H1 (cell line): ENCODE results near the gene MYBPH. TPM values are rescaled to one million over a fixed set of nuclear protein-coding genes. Genes with fewer than 3 reads are reported as not detected.

Source experiments
- CTCF ChIA-PET: fragments of 300-600 bp; sonication (Branson Sonifier 250); formaldehyde crosslinking; loops from one replicate; lab custom pipeline; 2021; ENCODE audit not compliant: partially characterized antibody; lab: Charles Lee
- POLR2A ChIA-PET: fragments of 300-600 bp; sonication (Branson Sonifier 250); formaldehyde crosslinking; loops from one replicate; lab custom pipeline; 2021; ENCODE audit warnings: inconsistent platforms; ENCODE audit not compliant: partially characterized antibody; lab: Charles Lee
- DNase-seq, 2 experiments: peaks; one replicate each; pipeline versions ENCODE4 v3.0.0 to v3.0.0-alpha.2; 2010 to 2022; ENCODE audit warnings: low spot score in 2 of 2, low read depth in 1 of 2, mixed read lengths in 1 of 2
- FAIRE-seq: peaks from 2 replicates; lab custom pipeline; 2011; peaks lifted over from hg19 to GRCh38; lab: Jason Lieb, UNC
- H2AFZ ChIP-seq: 2 replicates; pipeline ENCODE4 v1.8.1; 2012; ENCODE audit warnings: low read length, inconsistent platforms
- H2AK5ac ChIP-seq: 2 replicates; pipeline ENCODE4 v1.6.1; 2013; ENCODE audit warnings: low read depth, low read length
- H2BK120ac ChIP-seq: replicated peaks from 2 replicates; pipeline ENCODE3; 2013; ENCODE audit warnings: low read depth, low read length, inconsistent platforms
- H2BK12ac ChIP-seq: 2 replicates; pipeline ENCODE4 v1.6.1; 2013; ENCODE audit warnings: low read depth, low read length
- H2BK15ac ChIP-seq: 2 replicates; pipeline ENCODE4 v1.6.1; 2013; ENCODE audit warnings: low read length
- H2BK20ac ChIP-seq: 2 replicates; pipeline ENCODE4 v1.6.1; 2013; ENCODE audit warnings: low read length
- H2BK5ac ChIP-seq: 2 replicates; pipeline ENCODE4 v1.6.1; 2013; ENCODE audit warnings: low read depth, low read length
- H3K14ac ChIP-seq: 2 replicates; pipeline ENCODE4 v1.6.1; 2013; ENCODE audit warnings: inconsistent platforms; ENCODE audit not compliant: insufficient read length
- H3K18ac ChIP-seq: 2 replicates; pipeline ENCODE4 v1.6.1; 2013; ENCODE audit warnings: low read length; ENCODE audit errors: extremely low read depth
- H3K23ac ChIP-seq: 2 replicates; pipeline ENCODE4 v1.6.1; 2013; ENCODE audit warnings: inconsistent platforms; ENCODE audit not compliant: insufficient read length
- H3K23me2 ChIP-seq: 2 replicates; pipeline ENCODE4 v1.6.1; 2013; ENCODE audit warnings: low read depth, low read length
- H3K27ac ChIP-seq: 2 replicates; pipeline ENCODE4 v1.6.1; 2011; ENCODE audit warnings: low read depth, low read length, inconsistent platforms
- H3K27me3 ChIP-seq, 4 experiments: replicated peaks in 1 of 4; 1 replicate in 1 of 4; 2 replicates in 3 of 4; pipeline versions ENCODE4 v1.6.1 to v1.8.1; 2011 to 2013; ENCODE audit warnings: low read length in 3 of 4, mild to moderate bottlenecking in 3 of 4, inconsistent platforms in 2 of 4, mixed read lengths in 2 of 4, moderate library complexity in 1 of 4; ENCODE audit not compliant: control insufficient read depth in 3 of 4, insufficient read depth in 3 of 4; ENCODE audit errors: extremely low read depth in 1 of 4
- H3K36me3 ChIP-seq, 4 experiments: 2 replicates each; pipeline versions ENCODE4 v1.6.1 to v1.8.1; 2011 to 2013; ENCODE audit warnings: mild to moderate bottlenecking in 4 of 4, low read length in 3 of 4, moderate library complexity in 2 of 4, control low read depth in 1 of 4, inconsistent platforms in 1 of 4; ENCODE audit not compliant: insufficient read depth in 4 of 4, control insufficient read depth in 2 of 4
- H3K4ac ChIP-seq: replicated peaks from 2 replicates; pipeline ENCODE3; 2013; ENCODE audit warnings: low read length, low read depth, mixed read lengths, inconsistent platforms; ENCODE audit not compliant: insufficient read length
- H3K4me1 ChIP-seq, 4 experiments: replicated peaks in 1 of 4; 1 replicate in 1 of 4; 2 replicates in 3 of 4; pipeline versions ENCODE4 v1.6.1 to v1.8.1; 2011 to 2013; ENCODE audit warnings: low read length in 3 of 4, inconsistent platforms in 2 of 4, mixed read lengths in 1 of 4; ENCODE audit not compliant: insufficient read depth in 4 of 4, control insufficient read depth in 3 of 4
- H3K4me2 ChIP-seq, 2 experiments: 2 replicates each; pipeline versions ENCODE4 v1.6.1 to v1.8.1; 2011 to 2013; ENCODE audit warnings: low read depth in 2 of 2, low read length in 2 of 2, control low read depth in 1 of 2, inconsistent platforms in 1 of 2, mild to moderate bottlenecking in 1 of 2; ENCODE audit not compliant: insufficient read depth in 1 of 2
- H3K4me3 ChIP-seq, 4 experiments: fragments of 200-600, 300-600 bp in 1 of 4; sonication (generic), shearing (Covaris generic), sonication (Bioruptor Twin) in 1 of 4; 2 replicates each; pipeline versions ENCODE4 v1.5.1 to v1.8.1; 2011 to 2016; ENCODE audit warnings: low read length in 4 of 4, low read depth in 3 of 4, control low read depth in 2 of 4, inconsistent platforms in 2 of 4, mild to moderate bottlenecking in 2 of 4, mixed read lengths in 1 of 4, moderate library complexity in 1 of 4; ENCODE audit not compliant: insufficient read depth in 2 of 4; ENCODE audit errors: extremely low read depth in 1 of 4
- H3K56ac ChIP-seq: replicated peaks from 2 replicates; pipeline ENCODE3; 2013; ENCODE audit warnings: low read depth, mild to moderate bottlenecking, mixed read lengths, low read length, inconsistent platforms; ENCODE audit not compliant: insufficient read length
- H3K79me1 ChIP-seq: 2 replicates; pipeline ENCODE4 v1.6.1; 2013; ENCODE audit warnings: low read depth, low read length, control low read depth
- H3K79me2 ChIP-seq, 2 experiments: 2 replicates each; pipeline versions ENCODE4 v1.6.1 to v1.8.1; 2012 to 2013; ENCODE audit warnings: low read length in 2 of 2, mild to moderate bottlenecking in 2 of 2, inconsistent platforms in 1 of 2; ENCODE audit not compliant: insufficient read depth in 2 of 2, control insufficient read depth in 1 of 2
- H3K9ac ChIP-seq, 4 experiments: replicated peaks in 1 of 4; 1 replicate in 1 of 4; 2 replicates in 3 of 4; pipeline versions ENCODE4 v1.6.1 to v1.8.1; 2011 to 2013; ENCODE audit warnings: low read depth in 3 of 4, low read length in 3 of 4, control low read depth in 2 of 4, mild to moderate bottlenecking in 2 of 4, moderate library complexity in 2 of 4, inconsistent platforms in 1 of 4; ENCODE audit errors: extremely low read depth in 1 of 4
- H3K9me3 ChIP-seq, 2 experiments: 2 replicates each; pipeline versions ENCODE4 v1.6.1 to v1.8.1; 2012 to 2013; ENCODE audit warnings: mild to moderate bottlenecking in 2 of 2, moderate library complexity in 2 of 2, control low read depth in 1 of 2, inconsistent platforms in 1 of 2, low read depth in 1 of 2, low read length in 1 of 2, mixed read lengths in 1 of 2; ENCODE audit not compliant: insufficient read depth in 2 of 2
- H4K20me1 ChIP-seq, 2 experiments: replicated peaks in 1 of 2; 2 replicates each; pipeline versions ENCODE3 to v1.8.1; 2011 to 2013; ENCODE audit warnings: inconsistent platforms in 2 of 2, low read length in 2 of 2, mild to moderate bottlenecking in 1 of 2; ENCODE audit not compliant: insufficient read depth in 2 of 2, control insufficient read depth in 1 of 2
- H4K5ac ChIP-seq: 2 replicates; pipeline ENCODE4 v1.6.1; 2013; ENCODE audit warnings: low read length, low read depth, mixed read lengths, inconsistent platforms; ENCODE audit not compliant: insufficient read length
- H4K8ac ChIP-seq: 2 replicates; pipeline ENCODE4 v1.8.0; 2013; ENCODE audit warnings: mild to moderate bottlenecking, moderate library complexity, low read length, inconsistent platforms; ENCODE audit not compliant: insufficient read depth; ENCODE audit errors: extremely low read depth
- H4K91ac ChIP-seq: replicated peaks from 2 replicates; pipeline ENCODE3; 2013; ENCODE audit warnings: low read length, mixed read lengths, inconsistent platforms; ENCODE audit not compliant: insufficient read length
- BACH1 ChIP-seq: IDR thresholded peaks from 2 replicates; pipeline ENCODE4 v1.6.1; 2012; ENCODE audit warnings: low read length, improper control_type of control experiment
- CBX8 ChIP-seq: fragments of 300-800, 300-1000 bp; sonication (generic); IDR thresholded peaks from 2 replicates; pipeline ENCODE4 v1.7.1; 2016; ENCODE audit warnings: low read depth, low read length, borderline replicate concordance
- EZH2 ChIP-seq: fragments of 200-600 bp; sonication (generic); IDR thresholded peaks from 2 replicates; pipeline ENCODE4 v1.7.1; 2012; ENCODE audit warnings: low read depth, mild to moderate bottlenecking, moderate library complexity, low read length, inconsistent platforms; ENCODE audit not compliant: severe bottlenecking
- KDM5A ChIP-seq: fragments of 200-600 bp; IDR thresholded peaks from 2 replicates; pipeline ENCODE4 v1.7.1; 2012; ENCODE audit warnings: mild to moderate bottlenecking, low read length, inconsistent platforms, mixed read lengths
- MAX ChIP-seq: IDR thresholded peaks from 2 replicates; pipeline ENCODE4 v1.6.1; 2012; ENCODE audit warnings: inconsistent platforms
- POLR2A ChIP-seq, 2 experiments: IDR thresholded peaks; 1 replicate in 1 of 2; 2 replicates in 1 of 2; pipeline ENCODE4 v1.6.1; 2011; ENCODE audit warnings: low read depth in 2 of 2, low read length in 2 of 2, mild to moderate bottlenecking in 2 of 2; ENCODE audit errors: control extremely low read depth in 1 of 2
- RBBP5 ChIP-seq: IDR thresholded peaks from 2 replicates; pipeline ENCODE4 v1.7.1; 2012; ENCODE audit warnings: low read depth, mild to moderate bottlenecking, inconsistent platforms, low read length, moderate library complexity, borderline replicate concordance
- SIN3A ChIP-seq, 2 experiments: IDR thresholded peaks in 1 of 2; conservative IDR thresholded peaks in 1 of 2; 2 replicates each; pipeline ENCODE4 v1.6.1; 2011 to 2012; ENCODE audit warnings: low read length in 2 of 2, improper control_type of control experiment in 1 of 2, low read depth in 1 of 2, mild to moderate bottlenecking in 1 of 2
- SP4 ChIP-seq: IDR thresholded peaks from 2 replicates; pipeline ENCODE4 v1.6.1; 2012; ENCODE audit warnings: low read length, inconsistent platforms
- USF2 ChIP-seq: IDR thresholded peaks from 2 replicates; pipeline ENCODE4 v1.6.1; 2011; ENCODE audit warnings: low read length, improper control_type of control experiment
- WGBS, 2 experiments: shearing (Covaris generic) in 1 of 2; methylation state at CpG; one replicate each; pipeline versions ENCODE4 v1.1.6 to v1.1.7; 2013 to 2015; ENCODE audit warnings: low lambda C conversion rate in 2 of 2, mixed read lengths in 2 of 2, inconsistent platforms in 1 of 2, low coverage in 1 of 2, missing lambda C conversion rate in 1 of 2; ENCODE audit not compliant: insufficient replicate concordance in 2 of 2, insufficient coverage in 1 of 2, insufficient read length in 1 of 2; ENCODE audit errors: extremely low coverage in 1 of 2, missing lambda C conversion rate in 1 of 2; 5-methylcytosine and 5-hydroxymethylcytosine counted together
- polyA plus RNA-seq, 7 experiments: library from polyadenylated mRNA; depleted of rRNA in 3 of 7; stranded (reverse) in 5 of 7; unstranded in 2 of 7; fragments of >200 nt in 5 of 7; fragments of 200-250 nt in 2 of 7; gene quantifications; 1 replicate in 5 of 7; 2 replicates in 1 of 7; 4 replicates in 1 of 7; pipeline versions ENCODE4 v1.2.1 to v1.2.3, GENCODE V29; 2011 to 2013; ENCODE audit warnings: missing spikeins in 2 of 7, mixed read lengths in 2 of 7
- total RNA-seq: library from RNA; stranded (reverse); fragmentation: NEBNext Ultra II Directional; extraction: Animal tissue kit (Norgen Biotek cat#: 25700); gene quantifications from 2 replicates; pipeline ENCODE4 v1.2.1, GENCODE V29; 2021

MYBPH gene
- total and polyA plus RNA-seq, 2 of the 8 experiments (the other 6 are each of a cell fraction or from before 2014, with no cell fraction given) = not detected

- Histone ChIP-seq H4K20me1 (no peaks in the 10 kb centered on the region), H2BK20ac (no peak overlapping the region)
- CTCF ChIA-PET = interaction anchor here (0.5 to 16.8 kb wide), 13 partner anchors 10 to 741 kb away, joined by 3 to 511 read pairs (median 3); partner anchors contain the start of genes ADORA1 and MYBPH
- TF ChIP-seq MAX = no peak
- TF ChIP-seq BACH1 = no peak
- no peak for TF ChIP-seq RBBP5
- no peak for TF ChIP-seq POLR2A (IDR thresholded peaks at IDR 0.05; ENCODE audit: control extremely low read depth in 1 of 2, low read depth in 2 of 2, low read length in 2 of 2)
- TF ChIP-seq CBX8 = no peak
- no peak for TF ChIP-seq SIN3A (conservative IDR thresholded peaks at IDR 0.05 in 1 of 2, IDR thresholded peaks at IDR 0.05 in 1 of 2; ENCODE audit: low read depth in 1 of 2, low read length in 2 of 2)
- no peak for TF ChIP-seq SP4
- no peak for TF ChIP-seq EZH2
- no peak for TF ChIP-seq KDM5A
- TF ChIP-seq USF2 = no peak
Observed at GRCh38 chr1:203162403-203162802, 13.2 kb downstream of the MYBPH start.

More at GRCh38 chr1:203162403-203162802, 13.2 kb downstream of the MYBPH start:
- Histone ChIP-seq H3K14ac (no peak overlapping the region), H3K79me1 (no peaks in the 10 kb centered on the region), H3K4me1 (no peaks in the 10 kb centered on the region; a peak in 1 of 7 replicates), H3K23me2 (no peaks in the 10 kb centered on the region), H3K9ac (no peak overlapping the region), H3K36me3 (no peaks in the 10 kb centered on the region), H2BK5ac (no peak overlapping the region), H3K27me3 (no peaks in the 10 kb centered on the region; a peak in 1 of 7 replicates), H3K4ac (no peak overlapping the region), H4K8ac (no peak overlapping the region), H2BK15ac (no peak overlapping the region), H2AK5ac (no peak overlapping the region), H3K9me3 (no peaks in the 10 kb centered on the region; a peak in 1 of 4 replicates), H2AFZ (no peak overlapping the region), H2BK12ac (no peak overlapping the region), H4K5ac (no peak overlapping the region), H3K18ac (no peak overlapping the region), H3K27ac (no peak overlapping the region), H2BK120ac (no peak overlapping the region), H3K4me3 (no peak overlapping the region), H3K56ac (no peak overlapping the region), H3K79me2 (no peaks in the 10 kb centered on the region), H3K4me2 (no peak overlapping the region), H3K23ac (no peak overlapping the region), H4K91ac (no peak overlapping the region)
- 93% methylated on average over 1 of the region's 1 CpG; no CpG with 5 or more reads in 1 of the 2 experiments for WGBS, 2 experiments
- DNase-seq (no peak), FAIRE-seq (no peak)
- POLR2A ChIA-PET = interaction anchor here (1.0 kb wide), 1 partner anchor 12 kb away, joined by 3 read pairs; no protein-coding TSS in a partner anchor
